Activated gamma-delta T cell (primary cell): ENCODE measurements around the gene ANKRD61.
"Not testable (repeated sequence)": the region's sequence is repeated elsewhere in the genome, so short reads cannot be mapped to it uniquely, and the experiment has no call there.

Experiments used
- DNase-seq: peaks from one replicate; lab custom pipeline; 2025; lab: John Stamatoyannopoulos, UW
- total RNA-seq, 2 donors: gene quantifications; one replicate each; lab custom pipeline; 2026; lab: John Stamatoyannopoulos, UW

Gene ANKRD61
- 0 to 0.04 reads per million in 2 donors for total RNA-seq

- DNase-seq: no peak
These were observed at the start of gene ANKRD61 for GRCh38 chr7:6030988-6031387. Gene ANKRD61 (plus strand): TSS chr7:6031376. CDS start chr7:6031376, 0 bp downstream.

- DNase-seq: not testable (repeated sequence)
These were observed 44.1 kb upstream of the ANKRD61 start for GRCh38 chr7:5987061-5987460.

GRCh38 chr7:5997210-5997808, 33.9 kb upstream of the ANKRD61 start:
- DNase-seq: no peak

- no peak for DNase-seq
These were observed 23.8 kb upstream of the ANKRD61 start for GRCh38 chr7:6007386-6007785.

- not testable (repeated sequence) for DNase-seq
These were observed 23.2 kb upstream of the ANKRD61 start for GRCh38 chr7:6007835-6008590.

GRCh38 chr7:6008668-6009611, 22.2 kb upstream of the ANKRD61 start, which contains the start of the genes AIMP2 and PMS2:
Gene AIMP2 (plus strand): TSS chr7:6009272. CDS start chr7:6009364, 92 bp downstream.
Gene PMS2 (minus strand): TSS chr7:6009049. CDS start chr7:6009019, 30 bp downstream.
- peak; percentile 61 for DNase-seq

- not testable (repeated sequence) for DNase-seq
These were observed 20.8 kb upstream of the ANKRD61 start for GRCh38 chr7:6010370-6010769.

- DNase-seq: no peak
These were observed 19.6 kb upstream of the ANKRD61 start for GRCh38 chr7:6011541-6011940.

GRCh38 chr7:6012355-6013104, 18.6 kb upstream of the ANKRD61 start:
- DNase-seq: no peak

GRCh38 chr7:6015917-6016652, 15.1 kb upstream of the ANKRD61 start:
- no peak for DNase-seq

- no peak for DNase-seq
These were observed 14.6 kb upstream of the ANKRD61 start for GRCh38 chr7:6016653-6016966.

GRCh38 chr7:6020371-6021286, 10.5 kb upstream of the ANKRD61 start:
- DNase-seq: no peak

GRCh38 chr7:6022707-6023106, 8.5 kb upstream of the ANKRD61 start:
- no peak for DNase-seq

- DNase-seq: no peak
These were observed 7.2 kb upstream of the ANKRD61 start for GRCh38 chr7:6023974-6024435.

GRCh38 chr7:6026011-6026819, 5.0 kb upstream of the ANKRD61 start:
- no peak for DNase-seq

- DNase-seq: no peak
These were observed 4.3 kb upstream of the ANKRD61 start for GRCh38 chr7:6026820-6027311.

GRCh38 chr7:6027806-6028365, 3.3 kb upstream of the ANKRD61 start:
- DNase-seq: no peak

- no peak for DNase-seq
These were observed 2.6 kb upstream of the ANKRD61 start for GRCh38 chr7:6028563-6028962.
